ENCODE data around the gene R3HDM4. TPM values are rescaled to one million over a fixed set of nuclear protein-coding genes. Genes with fewer than 3 reads are reported as not detected.
A peak's percentile ranks its signal among the peaks of the same experiment; 100 is the strongest.

R3HDM4 gene
- total and polyA plus RNA-seq, 9 of the 15 experiments (the other 6 are each of a cell fraction or from before 2014, with no cell fraction given): 3.2 to 154 (median 59.0) TPM

- TF ChIP-seq HNRNPLL (IDR thresholded peaks at IDR 0.05; ENCODE audit: low read depth, low read length, poor library complexity, severe bottlenecking) (peak; percentile 28), GABPA (tag; conservative IDR thresholded peaks at IDR 0.05; ENCODE audit: low read depth) (no peak), ZNF764 (CRISPR knock-in tag; IDR thresholded peaks at IDR 0.05; ENCODE audit: low read depth) (no peak), CHD1 (IDR thresholded peaks at IDR 0.05; ENCODE audit: low read length) (peak; percentile 63), ZNF830 (CRISPR knock-in tag; IDR thresholded peaks at IDR 0.05) (no peak), MTA3 (IDR thresholded peaks at IDR 0.05; ENCODE audit: borderline replicate concordance) (peak; percentile 91), MEIS2 (IDR thresholded peaks at IDR 0.05; ENCODE audit: partially characterized antibody) (no peak), ELF2 (CRISPR knock-in tag; IDR thresholded peaks at IDR 0.05) (no peak), ZBTB34 (CRISPR knock-in tag; IDR thresholded peaks at IDR 0.05) (no peak), ZNF274 (IDR thresholded peaks at IDR 0.05; ENCODE audit: borderline replicate concordance, low read depth, low read length) (no peak; the same call in 1 of the 2 replicates), MXD1 (CRISPR knock-in tag; IDR thresholded peaks at IDR 0.05; ENCODE audit: borderline replicate concordance, poor library complexity, severe bottlenecking) (no peak), ZBTB7A (IDR thresholded peaks at IDR 0.05; ENCODE audit: borderline replicate concordance, control insufficient read depth, low read depth, low read length) (peak; percentile 98), PML (IDR thresholded peaks at IDR 0.05; ENCODE audit: low read length) (peak; percentile 31; the same call in 1 of the 2 replicates), SRSF7 (optimal IDR thresholded peaks at IDR 0.05; ENCODE audit: low read depth, low read length) (no peak), POLR3A (IDR thresholded peaks at IDR 0.05; ENCODE audit: borderline replicate concordance, extremely low read depth, insufficient read depth, insufficient read length) (no peak), CREB3L1 (IDR thresholded peaks at IDR 0.05; ENCODE audit: borderline replicate concordance, low read depth) (peak; percentile 53; the same call in 1 of the 2 replicates), EWSR1 (IDR thresholded peaks at IDR 0.05; ENCODE audit: borderline replicate concordance, low read depth, partially characterized antibody) (no peak), HEY1 (CRISPR knock-in tag; IDR thresholded peaks at IDR 0.05; ENCODE audit: borderline replicate concordance) (no peak), SMAD2 (IDR thresholded peaks at IDR 0.05; ENCODE audit: low read depth, low read length) (no peak), SIN3A (IDR thresholded peaks at IDR 0.05; ENCODE audit: borderline replicate concordance in 2 of 2, control insufficient read depth in 1 of 2, low read depth in 2 of 2, low read length in 2 of 2) (0 out of 4 replicates have a peak, but pooled peaks have one; percentile 11 to 45), ZNF41 (CRISPR knock-in tag; conservative IDR thresholded peaks at IDR 0.05) (no peak)
- TF ChIP-seq, protein P1, sequence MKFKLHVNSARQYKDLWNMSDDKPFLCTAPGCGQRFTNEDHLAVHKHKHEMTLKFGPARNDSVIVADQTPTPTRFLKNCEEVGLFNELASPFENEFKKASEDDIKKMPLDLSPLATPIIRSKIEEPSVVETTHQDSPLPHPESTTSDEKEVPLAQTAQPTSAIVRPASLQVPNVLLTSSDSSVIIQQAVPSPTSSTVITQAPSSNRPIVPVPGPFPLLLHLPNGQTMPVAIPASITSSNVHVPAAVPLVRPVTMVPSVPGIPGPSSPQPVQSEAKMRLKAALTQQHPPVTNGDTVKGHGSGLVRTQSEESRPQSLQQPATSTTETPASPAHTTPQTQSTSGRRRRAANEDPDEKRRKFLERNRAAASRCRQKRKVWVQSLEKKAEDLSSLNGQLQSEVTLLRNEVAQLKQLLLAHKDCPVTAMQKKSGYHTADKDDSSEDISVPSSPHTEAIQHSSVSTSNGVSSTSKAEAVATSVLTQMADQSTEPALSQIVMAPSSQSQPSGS (CRISPR knock-in tag; IDR thresholded peaks at IDR 0.05): no peak
These were observed 4.5 kb upstream of the R3HDM4 start, which contains the start of gene KISS1R (continued) for GRCh38 chr19:917323-918151.

All from K562 (cell line).